ENCODE results near the gene CD300LF.

DNA sequence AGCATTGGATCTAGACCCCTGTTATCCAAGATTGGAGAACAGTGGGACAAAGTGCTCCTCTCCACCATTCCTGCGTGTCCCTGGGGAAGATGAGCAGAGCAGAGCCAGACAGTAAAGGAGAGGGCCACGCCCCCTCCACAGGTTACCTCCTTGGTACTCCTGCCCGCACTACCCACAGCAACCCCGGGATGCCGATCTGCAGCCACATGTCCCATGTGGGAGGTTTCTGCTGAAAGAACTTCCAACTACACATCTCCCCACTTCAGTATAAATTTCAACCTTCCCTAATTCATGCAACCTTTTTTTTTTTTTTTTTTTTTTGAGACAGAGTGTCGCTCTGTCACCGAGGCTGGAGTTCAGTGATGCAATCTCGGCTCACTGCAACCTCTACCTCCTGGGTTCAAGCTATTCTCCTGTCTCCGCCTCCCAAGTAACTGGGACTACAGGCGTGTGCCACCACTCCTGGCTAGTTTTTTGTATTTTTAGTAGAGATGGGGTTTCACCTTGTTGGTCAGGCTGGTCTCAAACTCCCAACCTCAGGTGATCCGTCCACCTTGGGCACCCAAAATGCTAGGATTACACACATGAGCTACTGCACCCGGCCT lies 26.6 kb upstream of the CD300LF start:
- TF ChIP-seq, protein P1, sequence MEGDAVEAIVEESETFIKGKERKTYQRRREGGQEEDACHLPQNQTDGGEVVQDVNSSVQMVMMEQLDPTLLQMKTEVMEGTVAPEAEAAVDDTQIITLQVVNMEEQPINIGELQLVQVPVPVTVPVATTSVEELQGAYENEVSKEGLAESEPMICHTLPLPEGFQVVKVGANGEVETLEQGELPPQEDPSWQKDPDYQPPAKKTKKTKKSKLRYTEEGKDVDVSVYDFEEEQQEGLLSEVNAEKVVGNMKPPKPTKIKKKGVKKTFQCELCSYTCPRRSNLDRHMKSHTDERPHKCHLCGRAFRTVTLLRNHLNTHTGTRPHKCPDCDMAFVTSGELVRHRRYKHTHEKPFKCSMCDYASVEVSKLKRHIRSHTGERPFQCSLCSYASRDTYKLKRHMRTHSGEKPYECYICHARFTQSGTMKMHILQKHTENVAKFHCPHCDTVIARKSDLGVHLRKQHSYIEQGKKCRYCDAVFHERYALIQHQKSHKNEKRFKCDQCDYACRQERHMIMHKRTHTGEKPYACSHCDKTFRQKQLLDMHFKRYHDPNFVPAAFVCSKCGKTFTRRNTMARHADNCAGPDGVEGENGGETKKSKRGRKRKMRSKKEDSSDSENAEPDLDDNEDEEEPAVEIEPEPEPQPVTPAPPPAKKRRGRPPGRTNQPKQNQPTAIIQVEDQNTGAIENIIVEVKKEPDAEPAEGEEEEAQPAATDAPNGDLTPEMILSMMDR (IDR thresholded peaks at IDR 0.05) = no peak
- no peak for TF ChIP-seq EZH2 (IDR thresholded peaks at IDR 0.05; ENCODE audit: borderline replicate concordance, insufficient read depth, low read depth, low read length, poor library complexity, severe bottlenecking)

All from B cell (primary cell).